Glomerular endothelial cell (primary cell): Measurements from ENCODE around the gene DMWD. TPM values are rescaled to one million over a fixed set of nuclear protein-coding genes. Genes with fewer than 3 reads are reported as not detected.
A peak's percentile ranks its signal among the peaks of the same experiment; 100 is the strongest.

ENCODE experiments used
- DNase-seq: peaks from one replicate; pipeline ENCODE4 v3.0.0-alpha.2; 2011; ENCODE audit warnings: low read depth, low spot score; ENCODE audit errors: extremely low read depth
- total RNA-seq: library from RNA; depleted of rRNA; stranded (reverse); fragments of >200 nt; gene quantifications from 2 replicates; pipeline ENCODE4 v1.2.3, GENCODE V29; 2015

DMWD gene
- total RNA-seq = 51.2 and 62.6 TPM in 2 replicates

DNA sequence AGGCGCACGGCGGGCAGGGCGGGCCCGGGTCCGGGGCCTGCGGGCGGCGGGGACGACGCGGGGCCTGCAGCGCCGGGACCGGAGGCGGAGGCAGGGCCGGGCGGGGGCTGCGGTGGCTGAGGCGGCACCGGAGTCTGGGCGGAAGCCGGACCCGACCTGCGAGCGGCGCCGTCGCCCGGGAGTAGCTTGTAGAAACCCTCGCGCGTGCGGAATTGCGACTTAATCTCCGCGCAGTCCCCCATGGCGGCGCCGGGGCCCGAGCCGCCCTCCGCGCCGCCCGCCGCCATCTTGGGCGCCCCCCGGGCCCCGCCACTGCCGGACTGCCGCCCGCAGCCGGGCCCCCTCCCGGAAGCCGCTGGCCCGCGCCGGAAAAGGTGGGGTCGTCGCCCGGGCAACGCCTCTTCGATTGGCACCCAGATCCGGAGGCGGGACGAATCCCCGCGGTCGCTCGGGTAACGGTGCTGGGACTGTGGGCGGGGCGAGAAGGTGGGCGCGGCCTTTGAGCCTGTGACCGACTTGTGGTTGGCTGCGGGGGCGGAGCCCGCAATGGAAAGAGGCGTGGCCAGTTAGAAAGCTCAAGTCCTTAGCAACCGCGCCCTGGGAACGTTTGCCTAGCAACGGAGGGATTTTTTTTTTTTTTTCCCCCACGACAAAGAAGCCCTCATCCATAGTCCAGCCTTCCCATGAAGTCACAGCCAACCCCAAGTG, at the start of gene DMWD:
Gene DMWD (minus strand): TSS at position 376 of the 708 bp plus-strand sequence. CDS start 89 bp downstream, at position 287.
- DNase-seq = peak; percentile 91

DNA sequence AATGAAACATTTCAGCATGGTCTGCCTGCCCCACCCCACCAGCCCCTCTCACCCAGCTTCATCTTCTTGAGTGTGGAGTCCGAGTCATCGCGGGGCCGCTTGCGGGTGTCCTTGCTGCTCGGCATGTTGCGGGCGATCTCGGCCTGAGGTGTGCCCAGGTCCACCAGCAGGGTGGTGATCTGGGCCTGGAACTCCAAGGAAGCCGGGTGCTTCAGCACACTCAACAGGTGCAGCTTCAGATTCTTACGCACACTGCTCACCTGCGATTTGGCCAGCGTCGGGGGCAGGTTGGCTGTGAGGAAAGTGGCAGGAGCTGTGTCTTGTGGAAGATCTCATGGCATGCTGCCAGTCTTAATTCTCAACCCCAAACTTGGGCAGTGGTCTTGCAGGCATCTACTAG, 49.6 kb upstream of the DMWD start:
- no peak for DNase-seq

- DNase-seq = no peak
Measured at GRCh38 chr19:45834970-45835369, 42.3 kb upstream of the DMWD start.

DNA sequence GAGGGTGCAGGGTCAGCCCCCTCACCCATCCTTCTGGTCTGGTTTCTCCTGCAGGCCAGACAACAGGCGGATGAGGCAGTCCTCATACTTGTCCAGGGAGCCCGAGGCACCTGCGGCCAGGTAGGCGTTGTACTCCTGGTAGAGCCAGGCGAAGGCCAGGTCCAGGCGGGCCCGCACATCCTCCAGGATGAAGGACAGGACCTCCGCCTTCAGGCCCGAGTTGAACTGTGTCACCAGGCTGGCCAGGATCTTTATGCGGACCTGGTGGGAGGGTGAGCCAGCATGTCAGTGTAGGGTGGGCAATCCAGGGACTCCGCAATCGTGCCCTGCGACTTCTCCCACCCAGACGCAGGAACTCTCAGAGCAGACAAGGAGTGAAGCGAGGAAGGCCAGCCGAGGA, 36.3 kb upstream of the DMWD start:
- DNase-seq = no peak

DNA sequence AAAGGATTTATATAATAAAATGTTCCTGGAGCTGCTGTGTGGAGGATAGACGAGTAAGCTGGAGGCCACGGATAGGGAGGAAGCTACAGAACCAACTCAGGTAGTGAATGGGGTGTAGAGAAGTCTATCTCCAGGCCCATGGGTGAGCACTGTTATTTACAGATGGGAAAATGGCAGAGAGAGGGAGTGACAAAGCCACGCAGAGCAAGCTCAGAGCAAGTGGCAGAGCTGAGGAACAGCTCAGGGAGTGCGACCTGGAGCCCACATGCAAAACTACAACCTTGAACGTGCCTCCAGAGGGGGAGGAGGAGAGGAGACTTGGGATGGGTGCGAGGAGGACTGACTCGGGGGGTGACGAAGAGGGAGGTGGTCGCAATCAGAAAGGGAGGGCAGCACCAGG, 35.9 kb upstream of the DMWD start:
- no peak for DNase-seq

DNA sequence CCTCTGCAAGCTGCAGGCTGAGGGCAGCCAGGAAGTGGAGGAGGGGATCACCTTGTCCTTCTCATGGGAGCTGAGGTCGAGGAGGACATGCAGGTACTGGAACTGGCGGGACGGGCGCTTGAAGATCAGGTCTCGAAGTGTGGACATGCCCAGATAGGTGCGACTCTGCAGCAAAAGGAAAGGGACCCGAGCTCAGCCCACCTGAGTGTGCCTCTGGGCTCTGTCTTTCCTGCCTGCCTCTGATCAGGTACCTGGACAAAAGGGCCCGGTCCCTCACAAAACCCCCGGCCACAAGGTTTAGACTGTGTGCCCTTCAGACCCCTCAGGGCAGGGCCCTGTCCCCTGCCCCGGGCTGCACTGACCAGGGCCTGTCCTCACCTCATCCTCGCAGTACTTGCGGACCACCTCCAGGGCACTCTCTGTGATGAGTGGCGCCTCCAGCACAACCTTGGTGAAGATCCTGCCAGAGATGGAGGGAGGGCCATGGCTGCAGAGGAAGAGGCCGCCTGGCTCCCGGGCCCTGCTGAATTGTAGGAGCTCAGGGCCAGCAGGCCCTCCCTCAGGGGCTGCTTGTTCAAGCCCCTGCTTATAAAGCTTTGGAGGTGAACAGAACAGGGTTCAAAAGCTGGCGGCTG, 34.9 kb upstream of the DMWD start:
- DNase-seq = no peak

GRCh38 chr19:45826934-45827333, 34.3 kb upstream of the DMWD start:
- DNase-seq = no peak

DNA sequence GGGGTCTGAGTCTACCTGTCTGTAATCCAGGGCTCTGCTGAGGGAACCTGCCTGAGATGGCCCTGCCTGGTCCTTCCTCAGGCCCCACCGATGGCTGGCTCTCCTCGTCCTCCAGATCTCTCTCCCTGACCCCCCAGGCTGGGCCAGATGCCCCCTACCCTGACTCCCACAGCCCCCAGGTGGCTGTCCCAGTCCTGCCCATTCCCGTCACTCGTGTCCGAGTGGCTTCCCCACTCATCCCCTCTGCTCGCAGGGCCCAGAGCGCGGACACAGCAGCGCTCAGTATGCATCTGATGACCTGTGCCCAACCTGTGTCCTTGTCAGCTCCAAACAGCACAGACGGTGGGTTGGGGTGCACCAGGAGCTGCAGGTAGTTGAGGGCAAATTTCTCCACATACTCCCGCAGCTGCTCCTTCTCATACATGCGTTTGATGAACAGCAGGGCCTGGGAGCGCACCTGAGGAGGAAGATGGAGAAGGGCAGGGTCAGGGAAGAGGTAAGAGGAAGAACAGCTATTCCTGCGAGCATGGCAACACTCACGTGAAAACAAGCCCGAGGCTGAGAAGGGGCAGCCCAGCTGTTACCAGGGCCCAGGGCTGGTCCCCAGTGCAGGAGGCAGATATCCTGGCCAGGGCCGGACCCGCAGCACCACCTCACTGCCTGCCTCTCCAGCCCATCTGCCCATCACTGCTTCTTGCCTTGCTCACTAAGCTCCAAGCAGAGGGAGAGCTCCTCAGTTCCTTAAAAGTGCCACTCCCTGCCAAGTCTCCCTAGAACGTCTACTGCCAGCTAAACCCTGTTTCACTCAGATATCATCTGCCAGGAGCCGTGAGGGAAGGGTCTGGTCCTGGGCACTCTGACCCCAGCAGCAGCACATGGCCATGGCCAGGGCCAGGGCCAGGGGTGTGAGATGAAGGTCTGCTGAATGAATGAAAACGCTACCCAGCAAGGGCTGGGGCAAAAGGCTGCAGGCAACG, 33.6 kb upstream of the DMWD start:
- DNase-seq = no peak

- DNase-seq = no peak
Measured at GRCh38 chr19:45825263-45825605, 32.6 kb upstream of the DMWD start.

DNA sequence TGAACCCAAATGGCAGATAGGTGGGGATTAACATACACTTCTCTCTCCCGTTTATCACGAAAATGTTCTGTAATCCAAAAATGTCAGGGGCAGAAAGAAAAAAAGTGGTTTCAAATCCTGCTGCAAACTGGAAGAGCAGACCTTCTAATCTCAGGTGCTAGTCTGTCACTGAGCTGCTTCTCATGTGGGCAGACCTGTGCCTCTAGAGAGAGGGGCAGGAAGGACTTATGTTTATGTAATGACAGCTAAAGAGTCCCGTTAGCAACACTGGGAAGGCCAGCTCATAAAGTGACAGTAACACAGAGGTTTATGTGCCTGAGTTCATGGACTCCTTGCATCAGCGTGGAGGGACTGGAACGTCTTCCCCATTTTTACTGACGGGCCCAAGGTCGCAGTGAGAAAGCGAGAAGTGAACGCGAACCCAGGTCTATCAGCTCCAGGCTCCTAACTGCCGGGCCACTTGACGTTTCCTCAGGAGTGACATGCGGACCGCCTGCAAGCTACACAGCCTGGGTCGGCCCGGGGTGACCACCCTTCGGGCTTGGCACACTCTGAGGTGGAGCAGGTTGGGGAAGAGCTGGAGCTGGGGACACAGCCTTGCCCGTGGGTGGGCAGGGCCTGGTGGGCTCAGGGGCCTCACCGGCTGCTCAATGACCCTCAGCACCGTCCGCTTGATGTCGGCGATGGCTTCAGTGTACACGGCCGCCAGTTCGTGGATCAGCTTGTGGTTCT, 32.1 kb upstream of the DMWD start:
- DNase-seq = no peak

- no peak for DNase-seq
Measured at GRCh38 chr19:45824041-45824471, 31.4 kb upstream of the DMWD start.

GRCh38 chr19:45823182-45823581, 30.5 kb upstream of the DMWD start:
- no peak for DNase-seq

- no peak for DNase-seq
Measured at GRCh38 chr19:45822716-45823115, 30.1 kb upstream of the DMWD start.

GRCh38 chr19:45821570-45821969, 28.9 kb upstream of the DMWD start:
- DNase-seq = no peak

- DNase-seq = no peak
Measured at GRCh38 chr19:45821103-45821521, 28.5 kb upstream of the DMWD start.

- no peak for DNase-seq
Measured at GRCh38 chr19:45820413-45821102, 27.9 kb upstream of the DMWD start.

DNA sequence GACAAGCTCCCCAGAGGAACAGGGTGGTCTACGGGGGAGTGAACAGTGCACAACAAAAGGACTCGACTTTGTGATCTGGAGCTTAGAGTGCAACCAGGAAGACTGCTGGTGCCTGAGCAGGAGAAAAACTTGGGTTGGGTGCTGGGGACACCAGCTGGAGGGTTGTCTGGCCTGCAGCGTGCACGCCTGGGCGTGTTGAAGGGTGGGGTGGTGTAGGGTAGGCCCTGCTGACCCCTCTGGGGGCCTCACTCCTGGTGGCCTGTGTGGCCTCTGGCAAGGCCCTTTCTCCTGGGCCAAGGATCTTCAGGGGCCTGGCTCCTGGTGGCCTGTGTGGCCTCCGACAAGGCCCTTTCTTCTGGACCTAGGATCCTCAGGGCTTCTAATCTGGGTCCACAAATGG, 27.1 kb upstream of the DMWD start:
- no peak for DNase-seq

- no peak for DNase-seq
Measured at GRCh38 chr19:45817725-45818301, 25.2 kb upstream of the DMWD start.

- DNase-seq = peak; percentile 73
Measured at GRCh38 chr19:45817010-45817724, 24.5 kb upstream of the DMWD start.
